Hematopoietic multipotent progenitor cell treated with erythropoietin and hydrocortisone succinate and interleukin-3 and kit ligand, for 15 days (in vitro differentiated cells): ENCODE measurements around the gene OR51B2.
A peak's percentile ranks its signal among the peaks of the same experiment; 100 is the strongest.
"Not testable (repeated sequence)": the region's sequence is repeated elsewhere in the genome, so short reads cannot be mapped to it uniquely, and the experiment has no call there.

Source experiments
- DNase-seq: peaks from one replicate; pipeline ENCODE4 v3.0.0-alpha.2; 2015; ENCODE audit warnings: low spot score

Gene OR51B2

GRCh38 chr11:5310423-5310822 lies 13.7 kb downstream of the OR51B2 start:
- DNase-seq: no peak

- peak; percentile 9 for DNase-seq
These were observed 16.7 kb downstream of the OR51B2 start for GRCh38 chr11:5307256-5308019.

GRCh38 chr11:5304046-5304445 lies 20.1 kb downstream of the OR51B2 start:
- peak; percentile 46 for DNase-seq

- DNase-seq: peak; percentile 88
These were observed 20.5 kb downstream of the OR51B2 start for GRCh38 chr11:5303626-5304025.

- peak; percentile 8 for DNase-seq
These were observed 22.3 kb downstream of the OR51B2 start, which contains the start of gene OR51B4 for GRCh38 chr11:5301846-5302245. Gene OR51B4 (minus strand): TSS chr11:5301946. CDS start chr11:5301946, 0 bp downstream.

GRCh38 chr11:5300251-5300650 lies 23.8 kb downstream of the OR51B2 start:
- DNase-seq: peak; percentile 53

GRCh38 chr11:5298451-5298850 lies 25.6 kb downstream of the OR51B2 start:
- DNase-seq: peak; percentile 55

GRCh38 chr11:5297721-5298323 lies 26.3 kb downstream of the OR51B2 start:
- DNase-seq: peak; percentile 78

- not testable (repeated sequence) for DNase-seq
These were observed 29.6 kb downstream of the OR51B2 start for GRCh38 chr11:5294342-5294995.

GRCh38 chr11:5293028-5293427 lies 31.1 kb downstream of the OR51B2 start:
- peak; percentile 15 for DNase-seq

GRCh38 chr11:5291207-5291838 lies 32.8 kb downstream of the OR51B2 start:
- DNase-seq: peak; percentile 92

GRCh38 chr11:5290106-5290505 lies 34.0 kb downstream of the OR51B2 start:
- DNase-seq: peak; percentile 59

GRCh38 chr11:5289696-5290095 lies 34.4 kb downstream of the OR51B2 start:
- peak; percentile 59 for DNase-seq

- peak; percentile 73 for DNase-seq
These were observed 35.1 kb downstream of the OR51B2 start for GRCh38 chr11:5288906-5289550.

- DNase-seq: peak; percentile 99
These were observed 35.8 kb downstream of the OR51B2 start for GRCh38 chr11:5288108-5288905.

- peak; percentile 54 for DNase-seq
These were observed 37.2 kb downstream of the OR51B2 start for GRCh38 chr11:5286901-5287300.

GRCh38 chr11:5286351-5286750 lies 37.7 kb downstream of the OR51B2 start:
- DNase-seq: peak; percentile 64

- DNase-seq: peak; percentile 64
These were observed 38.3 kb downstream of the OR51B2 start for GRCh38 chr11:5285703-5286340.

- peak; percentile 98 for DNase-seq
These were observed 39.5 kb downstream of the OR51B2 start for GRCh38 chr11:5284637-5285036.

GRCh38 chr11:5283882-5284281 lies 40.2 kb downstream of the OR51B2 start:
- peak; percentile 68 for DNase-seq

- peak; percentile 65 for DNase-seq
These were observed 41.0 kb downstream of the OR51B2 start for GRCh38 chr11:5283086-5283485.
